ENCODE data around the gene NCCRP1. TPM values are rescaled to one million over a fixed set of nuclear protein-coding genes. Genes with fewer than 3 reads are reported as not detected.

NCCRP1 gene
- total RNA-seq, 1 donor = not detected

DNA sequence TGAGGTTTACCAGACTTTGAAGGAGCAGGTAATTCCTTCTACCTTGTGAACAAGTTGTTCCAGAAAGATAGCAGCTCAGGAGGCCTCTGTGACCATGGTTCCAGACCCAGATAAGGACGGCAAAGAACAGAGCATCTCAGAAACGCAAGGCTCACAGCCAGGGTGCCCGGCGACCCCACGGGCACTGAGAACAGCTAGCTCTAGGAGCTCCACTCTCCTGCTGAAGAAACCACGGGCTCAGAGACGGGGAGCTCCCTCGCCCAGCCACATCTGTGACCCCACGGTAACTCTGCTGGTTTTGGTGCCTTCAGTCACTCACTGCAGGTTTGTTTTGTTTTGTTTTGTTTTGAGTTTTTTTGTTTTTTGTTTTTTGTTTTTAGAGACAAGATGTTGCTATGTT is 16.0 kb upstream of the NCCRP1 start:
- H3K79me2 ChIP-seq (ENCODE audit: insufficient read depth, low read length) = no peaks in the 10 kb centered on the region
- peaks cover 15% of the 10 kb centered on the region for H3K36me3 ChIP-seq (ENCODE audit: insufficient read depth, low read length)
- H3K4me1 ChIP-seq (ENCODE audit: insufficient read depth, low read length) = no peaks in the 10 kb centered on the region
- no peak overlapping the region for H3K4me3 ChIP-seq (ENCODE audit: insufficient read depth, low read length)
- TF ChIP-seq, protein P1, sequence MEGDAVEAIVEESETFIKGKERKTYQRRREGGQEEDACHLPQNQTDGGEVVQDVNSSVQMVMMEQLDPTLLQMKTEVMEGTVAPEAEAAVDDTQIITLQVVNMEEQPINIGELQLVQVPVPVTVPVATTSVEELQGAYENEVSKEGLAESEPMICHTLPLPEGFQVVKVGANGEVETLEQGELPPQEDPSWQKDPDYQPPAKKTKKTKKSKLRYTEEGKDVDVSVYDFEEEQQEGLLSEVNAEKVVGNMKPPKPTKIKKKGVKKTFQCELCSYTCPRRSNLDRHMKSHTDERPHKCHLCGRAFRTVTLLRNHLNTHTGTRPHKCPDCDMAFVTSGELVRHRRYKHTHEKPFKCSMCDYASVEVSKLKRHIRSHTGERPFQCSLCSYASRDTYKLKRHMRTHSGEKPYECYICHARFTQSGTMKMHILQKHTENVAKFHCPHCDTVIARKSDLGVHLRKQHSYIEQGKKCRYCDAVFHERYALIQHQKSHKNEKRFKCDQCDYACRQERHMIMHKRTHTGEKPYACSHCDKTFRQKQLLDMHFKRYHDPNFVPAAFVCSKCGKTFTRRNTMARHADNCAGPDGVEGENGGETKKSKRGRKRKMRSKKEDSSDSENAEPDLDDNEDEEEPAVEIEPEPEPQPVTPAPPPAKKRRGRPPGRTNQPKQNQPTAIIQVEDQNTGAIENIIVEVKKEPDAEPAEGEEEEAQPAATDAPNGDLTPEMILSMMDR (IDR thresholded peaks at IDR 0.05; ENCODE audit: extremely low read depth, low read depth, low read length) = no peak
- H3K9me3 ChIP-seq (ENCODE audit: low read depth, low read length) = no peaks in the 10 kb centered on the region
- no peaks in the 10 kb centered on the region for H3K27me3 ChIP-seq (ENCODE audit: insufficient read depth, low read length)
- no peak overlapping the region for H3K4me2 ChIP-seq (ENCODE audit: insufficient read depth, low read length)
- DNase-seq (ENCODE audit: insufficient read length, low spot score, missing footprints) = no peak
- no peaks in the 10 kb centered on the region for H4K20me1 ChIP-seq (ENCODE audit: insufficient read depth, low read length)
- no peak overlapping the region for H3K27ac ChIP-seq (ENCODE audit: low read depth, low read length)
- no peak overlapping the region for H2AFZ ChIP-seq (ENCODE audit: low read length)

DNA sequence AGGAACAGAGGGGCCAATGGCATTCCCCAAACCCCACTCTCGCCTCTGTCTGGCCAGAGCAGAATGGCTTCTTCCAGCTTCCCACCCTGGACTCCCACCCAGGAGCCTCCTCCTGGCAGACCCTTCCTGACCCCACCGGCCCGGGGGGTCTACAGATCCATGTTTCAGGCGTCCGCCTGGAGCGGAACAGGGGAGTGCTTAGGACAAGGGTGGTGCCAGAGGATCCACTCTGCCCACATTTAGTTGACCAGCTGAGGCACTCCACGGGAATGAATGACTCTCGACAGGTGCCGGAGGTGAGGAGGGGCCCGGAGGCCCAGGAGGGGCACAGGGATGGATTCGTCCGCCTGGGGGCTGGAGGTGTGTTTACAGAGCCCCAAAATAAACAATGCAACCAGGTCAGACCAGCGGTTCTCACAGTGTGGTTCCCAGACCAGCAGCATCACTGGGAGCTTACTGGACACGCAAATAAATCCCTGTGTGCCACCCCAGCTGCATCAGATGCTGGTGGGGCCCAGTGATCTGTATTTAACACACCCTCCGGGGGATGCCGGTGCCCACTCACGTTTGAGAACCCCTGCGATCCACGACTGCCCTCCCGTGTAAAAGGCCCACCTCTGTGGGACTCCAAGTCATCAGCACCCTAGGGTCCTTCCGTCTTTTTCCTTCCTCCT is 15.1 kb upstream of the NCCRP1 start:
- Histone ChIP-seq H3K4me1 (ENCODE audit: insufficient read depth, low read length) (no peaks in the 10 kb centered on the region), H3K27me3 (ENCODE audit: insufficient read depth, low read length) (no peaks in the 10 kb centered on the region), H3K79me2 (ENCODE audit: insufficient read depth, low read length) (no peaks in the 10 kb centered on the region), H3K4me3 (ENCODE audit: insufficient read depth, low read length) (no peak overlapping the region), H3K27ac (ENCODE audit: low read depth, low read length) (no peak overlapping the region), H3K4me2 (ENCODE audit: insufficient read depth, low read length) (no peak overlapping the region), H2AFZ (ENCODE audit: low read length) (no peak overlapping the region), H3K36me3 (ENCODE audit: insufficient read depth, low read length) (peaks cover 13% of the 10 kb centered on the region), H3K9me3 (ENCODE audit: low read depth, low read length) (no peaks in the 10 kb centered on the region), H4K20me1 (ENCODE audit: insufficient read depth, low read length) (no peaks in the 10 kb centered on the region)
- DNase-seq (ENCODE audit: insufficient read length, low spot score, missing footprints) = no peak
- TF ChIP-seq, protein P1 (IDR thresholded peaks at IDR 0.05; ENCODE audit: extremely low read depth, low read depth, low read length) = no peak

DNA sequence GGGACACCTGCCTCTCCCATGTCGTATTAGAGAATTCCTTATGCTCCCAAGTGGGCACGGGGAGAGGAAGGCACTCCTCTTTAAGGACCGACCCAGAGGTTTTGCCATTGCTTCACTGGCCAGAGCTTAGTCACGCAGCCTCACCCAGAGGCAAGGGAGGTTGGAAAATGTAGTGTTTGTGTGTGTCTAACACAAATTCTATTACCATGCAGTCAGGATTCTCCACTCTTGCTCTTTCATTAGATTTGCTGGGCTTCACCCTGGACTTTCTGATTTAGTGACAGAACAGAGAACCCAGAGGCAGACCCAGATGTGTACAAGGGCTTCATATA is 14.6 kb upstream of the NCCRP1 start:
- no peak overlapping the region for H3K27ac ChIP-seq (ENCODE audit: low read depth, low read length)
- no peaks in the 10 kb centered on the region for H3K27me3 ChIP-seq (ENCODE audit: insufficient read depth, low read length)
- H2AFZ ChIP-seq (ENCODE audit: low read length) = no peak overlapping the region
- no peaks in the 10 kb centered on the region for H3K4me1 ChIP-seq (ENCODE audit: insufficient read depth, low read length)
- H3K4me2 ChIP-seq (ENCODE audit: insufficient read depth, low read length) = no peak overlapping the region
- DNase-seq (ENCODE audit: insufficient read length, low spot score, missing footprints) = peak; percentile 93
- H3K9me3 ChIP-seq (ENCODE audit: low read depth, low read length) = no peaks in the 10 kb centered on the region
- TF ChIP-seq, protein P1 (IDR thresholded peaks at IDR 0.05; ENCODE audit: extremely low read depth, low read depth, low read length) = no peak
- H3K79me2 ChIP-seq (ENCODE audit: insufficient read depth, low read length) = no peaks in the 10 kb centered on the region
- H4K20me1 ChIP-seq (ENCODE audit: insufficient read depth, low read length) = no peaks in the 10 kb centered on the region
- no peak overlapping the region for H3K4me3 ChIP-seq (ENCODE audit: insufficient read depth, low read length)
- H3K36me3 ChIP-seq (ENCODE audit: insufficient read depth, low read length) = peaks cover 13% of the 10 kb centered on the region

DNA sequence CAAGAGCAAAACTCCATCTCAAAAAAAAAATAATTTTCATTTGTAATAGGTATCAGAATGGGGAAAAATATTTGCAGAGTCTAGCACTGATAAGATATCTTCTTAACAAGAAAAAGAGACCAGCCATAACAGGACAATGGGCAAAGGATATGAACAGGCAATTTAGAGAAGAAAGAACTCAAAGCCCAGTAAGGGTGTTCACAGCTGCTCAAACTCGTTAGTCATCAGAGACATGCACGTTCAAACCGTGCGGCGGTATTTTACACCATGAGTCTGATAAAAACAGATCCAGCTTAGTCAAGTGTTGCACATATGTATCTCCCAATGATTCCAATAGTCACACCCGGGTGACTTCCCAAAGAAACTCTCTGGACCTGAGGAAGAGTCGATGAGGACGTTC is 13.7 kb upstream of the NCCRP1 start:
- TF ChIP-seq, protein P1 (IDR thresholded peaks at IDR 0.05; ENCODE audit: extremely low read depth, low read depth, low read length) = no peak
- Histone ChIP-seq H4K20me1 (ENCODE audit: insufficient read depth, low read length) (no peaks in the 10 kb centered on the region), H3K4me3 (ENCODE audit: insufficient read depth, low read length) (no peak overlapping the region), H2AFZ (ENCODE audit: low read length) (no peak overlapping the region), H3K27ac (ENCODE audit: low read depth, low read length) (no peak overlapping the region), H3K36me3 (ENCODE audit: insufficient read depth, low read length) (peaks cover 10% of the 10 kb centered on the region), H3K27me3 (ENCODE audit: insufficient read depth, low read length) (no peaks in the 10 kb centered on the region), H3K79me2 (ENCODE audit: insufficient read depth, low read length) (no peaks in the 10 kb centered on the region), H3K4me1 (ENCODE audit: insufficient read depth, low read length) (no peaks in the 10 kb centered on the region), H3K9me3 (ENCODE audit: low read depth, low read length) (no peaks in the 10 kb centered on the region), H3K4me2 (ENCODE audit: insufficient read depth, low read length) (no peak overlapping the region)
- DNase-seq (ENCODE audit: insufficient read length, low spot score, missing footprints) = no peak
